B cell (primary cell): ENCODE data around the gene DNAJA2. TPM values are rescaled to one million over a fixed set of nuclear protein-coding genes. Genes with fewer than 3 reads are reported as not detected.
A peak's percentile ranks its signal among the peaks of the same experiment; 100 is the strongest.

Experiments used
- ATAC-seq: fragments of 200-7000 bp; cut with Tn5 transposase; one replicate; pipeline ENCODE4 v1.10.0; 2021; ENCODE audit warnings: low read depth, mild to moderate bottlenecking, moderate number of reproducible peaks, moderate library complexity
- CTCF ChIA-PET: fragments of 350-600 bp; sonication (Branson Sonifier 250); formaldehyde crosslinking; loops from one replicate; lab custom pipeline; 2021; ENCODE audit warnings: antibody characterized with exemption, inconsistent platforms; lab: Charles Lee
- POLR2A ChIA-PET: fragments of 350-600 bp; sonication (Branson Sonifier 250); formaldehyde crosslinking; loops from one replicate; lab custom pipeline; 2021; ENCODE audit warnings: antibody characterized with exemption; lab: Charles Lee
- DNase-seq: peaks from one replicate; pipeline ENCODE4 v3.0.0; 2013
- H2AFZ ChIP-seq: 2 replicates; pipeline ENCODE4 v1.6.1; 2012; ENCODE audit warnings: mild to moderate bottlenecking, low read depth, low read length; ENCODE audit not compliant: insufficient read depth, poor library complexity, severe bottlenecking
- H3K27ac ChIP-seq, 2 donors: 1 replicate in 1 of 2; 2 replicates in 1 of 2; pipeline ENCODE4 v1.5.1; 2012 to 2013; ENCODE audit warnings: low read length in 2 of 2, mild to moderate bottlenecking in 2 of 2, moderate library complexity in 1 of 2
- H3K27me3 ChIP-seq, 4 experiments: fragments of 200-600 bp in 1 of 4; sonication (generic) in 1 of 4; replicated peaks in 1 of 4; 1 replicate in 2 of 4; 2 replicates in 2 of 4; pipeline versions ENCODE4 v1.6.1 to v1.7.0; 2013 to 2016; ENCODE audit warnings: low read length in 3 of 4, mild to moderate bottlenecking in 2 of 4, mixed read lengths in 1 of 4, moderate library complexity in 1 of 4; ENCODE audit not compliant: insufficient read depth in 4 of 4, control insufficient read depth in 3 of 4; ENCODE audit errors: control extremely low read depth in 1 of 4
- H3K36me3 ChIP-seq, 2 experiments: replicated peaks in 1 of 2; 1 replicate in 1 of 2; 2 replicates in 1 of 2; pipeline versions ENCODE4 v1.6.1 to v1.7.1; 2013; ENCODE audit warnings: low read length in 1 of 2; ENCODE audit not compliant: insufficient read depth in 2 of 2, control insufficient read depth in 1 of 2; ENCODE audit errors: control extremely low read depth in 1 of 2, extremely low read depth in 1 of 2
- H3K4me1 ChIP-seq, 2 donors: fragments of 200-600 bp in 1 of 2; sonication (generic) in 1 of 2; 1 replicate in 1 of 2; 2 replicates in 1 of 2; pipeline versions ENCODE4 v1.5.1 to v1.6.1; 2013 to 2017; ENCODE audit warnings: low read length in 2 of 2; ENCODE audit not compliant: control insufficient read depth in 2 of 2, insufficient read depth in 2 of 2
- H3K4me2 ChIP-seq: replicated peaks from 2 replicates; pipeline ENCODE3; 2012; ENCODE audit warnings: mild to moderate bottlenecking, low read depth, low read length; ENCODE audit not compliant: poor library complexity, severe bottlenecking
- H3K4me3 ChIP-seq, 5 experiments: fragments of 200-600 bp in 1 of 5; sonication (generic) in 1 of 5; 1 replicate in 3 of 5; 2 replicates in 2 of 5; pipeline versions ENCODE4 v1.5.1 to v1.7.0; 2011 to 2016; ENCODE audit warnings: low read length in 4 of 5, mild to moderate bottlenecking in 4 of 5, low read depth in 2 of 5, control low read depth in 1 of 5, moderate library complexity in 1 of 5; ENCODE audit not compliant: insufficient read depth in 1 of 5; ENCODE audit errors: control extremely low read depth in 1 of 5, extremely low read depth in 1 of 5
- H3K79me2 ChIP-seq: fragments of 200-600 bp; sonication (generic); one replicate; pipeline ENCODE4 v1.6.0; 2016; ENCODE audit warnings: low read length; ENCODE audit not compliant: control insufficient read depth, insufficient read depth
- H3K9ac ChIP-seq: fragments of 200-600 bp; sonication (generic); 2 replicates; pipeline ENCODE4 v1.6.1; 2017; ENCODE audit warnings: mild to moderate bottlenecking, low read length, moderate library complexity
- H3K9me3 ChIP-seq, 3 donors: one replicate each; pipeline versions ENCODE4 v1.6.1 to v1.7.1; 2013; ENCODE audit warnings: low read length in 2 of 3; ENCODE audit not compliant: control insufficient read depth in 2 of 3, insufficient read depth in 1 of 3; ENCODE audit errors: control extremely low read depth in 1 of 3
- H4K20me1 ChIP-seq: 2 replicates; pipeline ENCODE4 v1.6.0; 2012; ENCODE audit warnings: mild to moderate bottlenecking, low read length; ENCODE audit not compliant: insufficient read depth, control insufficient read depth, poor library complexity, severe bottlenecking
- H3K27ac Mint-ChIP-seq: one replicate; pipeline ENCODE4 v1.8.0; 2021; ENCODE audit warnings: mixed read lengths
- H3K27me3 Mint-ChIP-seq: one replicate; pipeline ENCODE4 v1.8.0; 2021; ENCODE audit warnings: mixed read lengths
- H3K4me1 Mint-ChIP-seq: one replicate; pipeline ENCODE4 v1.8.0; 2021; ENCODE audit warnings: mixed read lengths
- H3K4me3 Mint-ChIP-seq: one replicate; pipeline ENCODE4 v1.8.0; 2021; ENCODE audit warnings: mixed read lengths
- H3K9me3 Mint-ChIP-seq: one replicate; pipeline ENCODE4 v1.8.0; 2022; ENCODE audit warnings: mixed read lengths; ENCODE audit not compliant: insufficient read depth
- EZH2 ChIP-seq: IDR thresholded peaks from 2 replicates; pipeline ENCODE4 v1.6.1; 2012; ENCODE audit warnings: borderline replicate concordance, low read depth, mild to moderate bottlenecking, moderate library complexity, low read length; ENCODE audit not compliant: insufficient read depth, poor library complexity, severe bottlenecking
- WGBS: methylation state at CpG from one replicate; pipeline ENCODE4 v1.1.5; 2013; ENCODE audit warnings: missing lambda C conversion rate; ENCODE audit not compliant: insufficient coverage; 5-methylcytosine and 5-hydroxymethylcytosine counted together
- intact Hi-C: fragments of 100-400 bp; cut with micrococcal nuclease; formaldehyde crosslinking; loops from one replicate; pipeline ENCODE4 v1.10.0; 2022
- polyA plus RNA-seq: library from polyadenylated mRNA; depleted of rRNA; stranded (reverse); fragments of >200 nt; gene quantifications from 2 replicates; pipeline ENCODE4 v1.2.3, GENCODE V29; 2012
- total RNA-seq, 2 donors: library from RNA; stranded (reverse); fragments of 120-200 nt in 1 of 2; gene quantifications; 1 replicate in 1 of 2; 2 replicates in 1 of 2; pipeline versions ENCODE4 v1.2.3 to v1.2.4, GENCODE V29; 2013 to 2022
- TF ChIP-seq, protein P1 (sequence below): fragments of 200-600 bp; IDR thresholded peaks from one replicate; pipeline ENCODE4 v1.8.0; 2022; ENCODE audit warnings: antibody characterized with exemption, mild to moderate bottlenecking

DNAJA2 gene
- total and polyA plus RNA-seq, 2 donors (not counting 1 experiment from before 2014, with no cell fraction given), result 8.8 to 57.0 TPM

DNA sequence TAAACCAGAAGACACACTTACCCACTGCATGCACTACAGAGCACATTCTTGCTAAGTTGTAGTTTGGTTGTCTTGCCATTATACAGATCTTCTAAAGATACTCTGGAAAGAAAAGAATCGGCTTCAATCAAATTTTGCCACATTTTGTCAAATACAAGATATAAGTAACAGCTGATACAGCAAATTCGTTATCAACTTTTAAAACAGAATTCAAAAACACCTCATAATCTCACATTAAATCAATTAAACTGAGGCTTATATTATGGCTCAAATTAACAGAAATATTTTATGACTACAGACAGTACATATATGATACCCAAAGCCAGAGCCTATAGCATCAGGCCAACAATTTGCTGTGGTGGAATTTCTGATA, 5.4 kb downstream of the DNAJA2 start:
- peaks cover 90% of the 10 kb centered on the region for H3K79me2 ChIP-seq
- no peak overlapping the region for H3K9ac ChIP-seq
- ATAC-seq (no peak), DNase-seq (no peak)
- no CpG with 5 or more reads among the region's 2 CpGs for WGBS
- H3K27ac Mint-ChIP-seq, result no peak overlapping the region
- H3K4me3 Mint-ChIP-seq, result no peak overlapping the region
- no peak overlapping the region for H2AFZ ChIP-seq
- no peaks in the 10 kb centered on the region for H3K9me3 ChIP-seq
- no peak overlapping the region for H3K27ac ChIP-seq
- H3K27me3 Mint-ChIP-seq, result no peaks in the 10 kb centered on the region
- TF ChIP-seq, protein P1, sequence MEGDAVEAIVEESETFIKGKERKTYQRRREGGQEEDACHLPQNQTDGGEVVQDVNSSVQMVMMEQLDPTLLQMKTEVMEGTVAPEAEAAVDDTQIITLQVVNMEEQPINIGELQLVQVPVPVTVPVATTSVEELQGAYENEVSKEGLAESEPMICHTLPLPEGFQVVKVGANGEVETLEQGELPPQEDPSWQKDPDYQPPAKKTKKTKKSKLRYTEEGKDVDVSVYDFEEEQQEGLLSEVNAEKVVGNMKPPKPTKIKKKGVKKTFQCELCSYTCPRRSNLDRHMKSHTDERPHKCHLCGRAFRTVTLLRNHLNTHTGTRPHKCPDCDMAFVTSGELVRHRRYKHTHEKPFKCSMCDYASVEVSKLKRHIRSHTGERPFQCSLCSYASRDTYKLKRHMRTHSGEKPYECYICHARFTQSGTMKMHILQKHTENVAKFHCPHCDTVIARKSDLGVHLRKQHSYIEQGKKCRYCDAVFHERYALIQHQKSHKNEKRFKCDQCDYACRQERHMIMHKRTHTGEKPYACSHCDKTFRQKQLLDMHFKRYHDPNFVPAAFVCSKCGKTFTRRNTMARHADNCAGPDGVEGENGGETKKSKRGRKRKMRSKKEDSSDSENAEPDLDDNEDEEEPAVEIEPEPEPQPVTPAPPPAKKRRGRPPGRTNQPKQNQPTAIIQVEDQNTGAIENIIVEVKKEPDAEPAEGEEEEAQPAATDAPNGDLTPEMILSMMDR, result no peak
- no peak for TF ChIP-seq EZH2
- no peaks in the 10 kb centered on the region for H3K9me3 Mint-ChIP-seq
- H3K4me3 ChIP-seq, result no peak overlapping the region
- POLR2A ChIA-PET, result no interaction called here
- H4K20me1 ChIP-seq, result peaks cover 45% of the 10 kb centered on the region
- CTCF ChIA-PET, result interaction anchor here (1.3 kb wide), 1 partner anchor 38 kb away, joined by 3 read pairs; no protein-coding TSS in a partner anchor
- no peak overlapping the region for H3K4me2 ChIP-seq
- H3K36me3 ChIP-seq, result peaks cover 26 to 81% of the 10 kb centered on the region in 2 experiments
- intact Hi-C loops, result no loop called here
- H3K4me1 ChIP-seq, result peaks cover 9 to 11% of the 10 kb centered on the region in 2 donors
- H3K4me1 Mint-ChIP-seq, result peaks cover 25% of the 10 kb centered on the region
- H3K27me3 ChIP-seq, result no peaks in the 10 kb centered on the region

DNA sequence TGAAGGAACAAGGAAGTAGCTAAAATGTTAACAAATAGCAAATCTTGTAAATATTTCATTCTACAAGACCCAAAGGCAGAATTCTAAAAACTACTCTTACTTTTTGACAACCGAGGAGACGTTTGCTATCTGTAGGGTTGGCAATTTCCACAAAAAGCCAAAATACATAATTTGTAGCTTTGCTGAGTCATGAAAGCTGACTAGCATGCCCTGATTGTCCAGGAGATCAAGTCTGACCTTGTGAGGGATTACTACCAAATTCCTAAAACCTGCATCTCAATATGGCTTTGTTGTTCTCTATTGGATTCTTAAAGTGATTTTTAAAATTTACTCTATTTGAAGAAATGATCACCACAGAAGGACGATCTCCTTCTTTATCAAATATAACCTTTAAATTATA, 10.8 kb downstream of the DNAJA2 start:
- DNase-seq (no peak), ATAC-seq (no peak)
- H3K4me1 Mint-ChIP-seq, result peaks cover 21% of the 10 kb centered on the region
- Histone ChIP-seq H4K20me1 (peaks cover 56% of the 10 kb centered on the region), H3K36me3 (peaks cover 26 to 94% of the 10 kb centered on the region in 2 experiments), H3K4me1 (peaks cover 11 to 13% of the 10 kb centered on the region in 2 donors), H3K27ac (peak overlapping the region in 1 of 2 donors; percentile 69), H3K27me3 (no peaks in the 10 kb centered on the region), H3K79me2 (peaks cover 61% of the 10 kb centered on the region), H2AFZ (no peak overlapping the region), H3K4me2 (no peak overlapping the region), H3K9ac (no peak overlapping the region), H3K9me3 (no peaks in the 10 kb centered on the region), H3K4me3 (no peak overlapping the region)
- no peak overlapping the region for H3K27ac Mint-ChIP-seq
- intact Hi-C loops, result no loop called here
- CTCF ChIA-PET, result interaction anchor here (0.6 to 1.7 kb wide), 5 partner anchors 10 to 1203 kb away, joined by 3 to 6 read pairs (median 5); no protein-coding TSS in a partner anchor
- H3K4me3 Mint-ChIP-seq, result no peak overlapping the region
- no CpG with 5 or more reads among the region's 3 CpGs for WGBS
- POLR2A ChIA-PET, result interaction anchor here (0.7 kb wide), 1 partner anchor 500 kb away, joined by 3 read pairs; no protein-coding TSS in a partner anchor
- no peaks in the 10 kb centered on the region for H3K27me3 Mint-ChIP-seq
- no peak for TF ChIP-seq EZH2
- TF ChIP-seq, protein P1, result no peak
- H3K9me3 Mint-ChIP-seq, result no peaks in the 10 kb centered on the region
